Adipocyte (in vitro differentiated cells): ENCODE measurements around the gene CDH11.
A peak's percentile ranks its signal among the peaks of the same experiment; 100 is the strongest.

Experiments
- DNase-seq: peaks from one replicate; pipeline ENCODE4 v3.0.0-alpha.2; 2015; ENCODE audit warnings: low read depth
- H3K27me3 ChIP-seq: replicated peaks from 2 replicates; pipeline ENCODE4 v1.7.0; 2013; ENCODE audit warnings: mild to moderate bottlenecking, low read length, moderate library complexity; ENCODE audit not compliant: control insufficient read depth, insufficient read depth
- H3K36me3 ChIP-seq: 2 replicates; pipeline ENCODE4 v1.7.0; 2013; ENCODE audit warnings: low read length, mild to moderate bottlenecking, moderate library complexity; ENCODE audit not compliant: control insufficient read depth, insufficient read depth, severe bottlenecking
- H3K4me1 ChIP-seq: 2 replicates; pipeline ENCODE4 v1.7.0; 2013; ENCODE audit warnings: mild to moderate bottlenecking, low read length, moderate library complexity; ENCODE audit not compliant: control insufficient read depth, insufficient read depth
- H3K4me3 ChIP-seq: 2 replicates; pipeline ENCODE4 v1.7.0; 2013; ENCODE audit warnings: mild to moderate bottlenecking, low read length, moderate library complexity
- H3K9ac ChIP-seq: 2 replicates; pipeline ENCODE4 v1.7.0; 2013; ENCODE audit warnings: mild to moderate bottlenecking, low read length, moderate library complexity
- H3K9me3 ChIP-seq: 2 replicates; pipeline ENCODE4 v1.7.0; 2013; ENCODE audit warnings: mild to moderate bottlenecking, low read length, moderate library complexity; ENCODE audit not compliant: control insufficient read depth

CDH11 gene

GRCh38 chr16:64993464-64993863, 128.4 kb downstream of the CDH11 start:
- no peak overlapping the region for H3K9ac ChIP-seq
- peaks cover 64% of the 10 kb centered on the region for H3K36me3 ChIP-seq
- no peak for DNase-seq
- H3K4me1 ChIP-seq, result peaks cover 11% of the 10 kb centered on the region
- no peaks in the 10 kb centered on the region for H3K9me3 ChIP-seq
- H3K27me3 ChIP-seq, result no peaks in the 10 kb centered on the region
- no peak overlapping the region for H3K4me3 ChIP-seq

DNA sequence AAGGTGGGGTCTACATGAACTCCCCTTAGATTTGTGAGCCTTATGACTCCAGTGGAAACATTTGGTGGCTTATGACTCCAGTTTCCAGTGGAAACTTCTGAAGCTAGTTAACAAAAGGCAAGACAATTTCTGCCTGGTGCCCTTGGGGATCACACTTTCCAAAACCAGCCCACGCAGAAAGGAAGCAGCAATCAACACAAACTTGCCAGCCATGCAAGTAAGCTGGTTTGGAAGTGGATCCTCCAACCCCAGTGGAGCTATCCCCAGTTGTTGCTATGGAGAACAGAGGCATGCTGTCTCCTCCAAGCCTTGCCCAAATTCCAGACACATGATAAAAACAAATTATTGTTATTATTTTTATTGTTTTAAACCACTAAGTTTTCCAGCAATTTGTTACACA, 130.9 kb downstream of the CDH11 start:
- Histone ChIP-seq H3K36me3 (peaks cover 70% of the 10 kb centered on the region), H3K9me3 (no peaks in the 10 kb centered on the region), H3K4me3 (peak overlapping the region; percentile 22), H3K27me3 (no peaks in the 10 kb centered on the region), H3K4me1 (peaks cover 13% of the 10 kb centered on the region), H3K9ac (no peak overlapping the region)
- no peak for DNase-seq

DNA sequence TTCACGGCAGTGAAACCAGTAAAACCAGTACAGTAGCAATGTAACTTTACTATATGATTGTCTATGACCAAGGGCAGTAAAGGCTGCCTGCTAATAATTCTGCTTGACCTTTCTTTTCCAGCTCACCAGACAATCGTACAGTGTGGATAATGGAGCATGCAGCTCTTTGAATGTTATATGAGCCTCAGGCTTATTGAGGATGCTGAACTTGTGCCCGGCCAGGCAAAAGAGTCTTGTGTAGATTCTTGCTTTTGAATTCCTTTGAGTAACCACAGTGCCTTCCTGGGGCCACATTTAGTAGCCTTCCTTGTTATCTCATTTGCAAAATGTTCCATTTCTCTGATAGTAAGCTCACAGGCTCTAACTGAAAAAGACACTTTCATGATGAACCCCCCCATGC, 131.8 kb downstream of the CDH11 start:
- peaks cover 70% of the 10 kb centered on the region for H3K36me3 ChIP-seq
- H3K27me3 ChIP-seq, result no peaks in the 10 kb centered on the region
- no peak overlapping the region for H3K9ac ChIP-seq
- H3K4me3 ChIP-seq, result no peak overlapping the region
- DNase-seq, result no peak
- peaks cover 13% of the 10 kb centered on the region for H3K4me1 ChIP-seq
- no peaks in the 10 kb centered on the region for H3K9me3 ChIP-seq

DNA sequence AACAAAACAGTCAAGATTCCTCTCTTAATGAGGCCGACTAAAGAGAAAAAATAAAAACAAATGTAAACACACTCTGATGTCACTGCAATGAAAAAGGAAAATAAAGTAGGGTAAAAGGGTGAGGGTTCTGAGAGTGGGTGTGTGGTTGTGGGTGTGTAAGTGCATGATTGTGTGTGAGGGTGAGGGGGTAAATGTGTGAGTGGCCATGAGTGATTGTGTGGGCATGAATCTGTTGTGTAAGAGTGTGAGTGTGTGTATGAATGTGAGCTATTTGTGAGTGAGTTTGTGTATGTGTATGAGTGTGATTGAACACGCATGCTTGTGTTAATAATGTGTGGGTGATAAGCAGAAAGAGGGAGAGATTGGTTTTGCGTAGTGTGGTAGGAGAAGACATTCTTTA, 132.8 kb downstream of the CDH11 start:
- Histone ChIP-seq H3K27me3 (no peaks in the 10 kb centered on the region), H3K9me3 (no peaks in the 10 kb centered on the region), H3K36me3 (peaks cover 78% of the 10 kb centered on the region), H3K4me1 (peaks cover 16% of the 10 kb centered on the region), H3K9ac (no peak overlapping the region), H3K4me3 (no peak overlapping the region)
- DNase-seq, result no peak

DNA sequence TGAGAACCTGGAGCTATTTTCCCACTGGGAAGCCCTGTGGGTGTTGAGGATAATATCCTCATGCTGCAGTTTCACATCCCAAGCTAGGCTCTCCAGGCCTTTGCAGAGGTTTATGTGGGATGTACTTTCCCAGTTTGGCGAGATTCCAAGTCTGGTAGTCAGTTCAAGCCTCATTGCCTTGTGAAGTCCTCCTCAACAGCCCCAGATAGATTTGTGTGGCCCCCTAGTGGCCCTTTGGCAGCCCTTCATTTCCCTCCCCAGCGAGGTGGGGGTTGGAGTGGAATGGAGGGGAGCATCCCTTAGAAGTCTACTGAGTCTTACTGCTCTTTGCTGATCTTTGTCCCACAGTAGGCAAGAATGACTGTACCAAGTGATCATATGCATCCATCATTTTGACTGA, 137.9 kb downstream of the CDH11 start:
- Histone ChIP-seq H3K27me3 (no peaks in the 10 kb centered on the region), H3K4me3 (no peak overlapping the region), H3K4me1 (peaks cover 8% of the 10 kb centered on the region), H3K9me3 (no peaks in the 10 kb centered on the region), H3K36me3 (peaks cover 63% of the 10 kb centered on the region), H3K9ac (no peak overlapping the region)
- DNase-seq, result peak; percentile 73

GRCh38 chr16:64983231-64983630, 138.6 kb downstream of the CDH11 start:
- Histone ChIP-seq H3K9ac (no peak overlapping the region), H3K27me3 (no peaks in the 10 kb centered on the region), H3K4me1 (peaks cover 8% of the 10 kb centered on the region), H3K4me3 (no peak overlapping the region), H3K36me3 (peaks cover 57% of the 10 kb centered on the region), H3K9me3 (no peaks in the 10 kb centered on the region)
- no peak for DNase-seq

DNA sequence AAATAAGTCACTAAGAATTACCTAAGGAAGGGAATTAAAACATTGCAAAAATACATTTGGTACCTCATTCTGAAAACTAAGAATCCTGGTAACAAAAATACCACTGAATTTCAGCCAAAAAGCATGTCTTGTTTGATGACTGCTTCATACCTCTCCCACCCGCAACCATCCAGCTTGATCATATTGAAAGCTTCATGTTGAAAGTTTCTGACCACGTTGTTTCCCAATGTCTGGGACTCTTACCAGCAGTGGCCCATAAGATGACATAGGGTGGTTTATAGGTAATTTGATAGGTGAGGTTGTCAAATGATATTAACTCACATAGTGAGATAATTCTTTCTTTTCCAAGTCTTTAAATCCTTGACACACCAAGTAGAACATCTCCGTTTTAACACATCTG, 139.3 kb downstream of the CDH11 start:
- Histone ChIP-seq H3K36me3 (peaks cover 57% of the 10 kb centered on the region), H3K4me1 (peaks cover 6% of the 10 kb centered on the region), H3K4me3 (no peak overlapping the region), H3K27me3 (no peaks in the 10 kb centered on the region), H3K9me3 (no peaks in the 10 kb centered on the region), H3K9ac (no peak overlapping the region)
- DNase-seq, result peak; percentile 51

GRCh38 chr16:64981568-64982281, 140.1 kb downstream of the CDH11 start:
- H3K4me3 ChIP-seq, result no peak overlapping the region
- DNase-seq, result no peak
- no peaks in the 10 kb centered on the region for H3K9me3 ChIP-seq
- H3K36me3 ChIP-seq, result peaks cover 51% of the 10 kb centered on the region
- H3K27me3 ChIP-seq, result no peaks in the 10 kb centered on the region
- no peak overlapping the region for H3K9ac ChIP-seq
- H3K4me1 ChIP-seq, result peaks cover 6% of the 10 kb centered on the region

GRCh38 chr16:64977206-64977920, 144.5 kb downstream of the CDH11 start:
- Histone ChIP-seq H3K4me3 (no peak overlapping the region), H3K27me3 (no peaks in the 10 kb centered on the region), H3K36me3 (peaks cover 39% of the 10 kb centered on the region), H3K9me3 (no peaks in the 10 kb centered on the region), H3K4me1 (peaks cover 11% of the 10 kb centered on the region), H3K9ac (no peak overlapping the region)
- no peak for DNase-seq

GRCh38 chr16:64975821-64976220, 146.0 kb downstream of the CDH11 start:
- H3K4me3 ChIP-seq, result no peak overlapping the region
- no peaks in the 10 kb centered on the region for H3K27me3 ChIP-seq
- H3K36me3 ChIP-seq, result peaks cover 43% of the 10 kb centered on the region
- H3K9ac ChIP-seq, result no peak overlapping the region
- peaks cover 11% of the 10 kb centered on the region for H3K4me1 ChIP-seq
- DNase-seq, result peak; percentile 81
- H3K9me3 ChIP-seq, result no peaks in the 10 kb centered on the region

GRCh38 chr16:64974381-64974780, 147.5 kb downstream of the CDH11 start:
- H3K27me3 ChIP-seq, result no peaks in the 10 kb centered on the region
- no peak for DNase-seq

More at GRCh38 chr16:64974381-64974780, 147.5 kb downstream of the CDH11 start:
- no peak overlapping the region for H3K4me3 ChIP-seq
- H3K9ac ChIP-seq, result no peak overlapping the region
- H3K4me1 ChIP-seq, result peaks cover 17% of the 10 kb centered on the region
- H3K9me3 ChIP-seq, result no peaks in the 10 kb centered on the region
- peaks cover 44% of the 10 kb centered on the region for H3K36me3 ChIP-seq
